GM18951 (cell line): ENCODE data around the gene DBF4B.
"Not testable (repeated sequence)": the region's sequence is repeated elsewhere in the genome, so short reads cannot be mapped to it uniquely, and the experiment has no call there.

Source experiments
- POLR2A ChIP-seq: IDR thresholded peaks from 4 replicates; pipeline ENCODE4 v1.6.1; 2011; ENCODE audit warnings: mild to moderate bottlenecking; ENCODE audit not compliant: insufficient read length, insufficient read depth; ENCODE audit errors: extremely low read depth
- in situ Hi-C: fragments of 300-500 bp; cut with MboI; formaldehyde crosslinking; loops from one replicate; pipeline ENCODE4 v1.12.0; 2022; ENCODE audit warnings: low sequenced_read_pairs, mixed read lengths, inconsistent platforms; ENCODE audit not compliant: unreplicated experiment

DBF4B gene, protein sequence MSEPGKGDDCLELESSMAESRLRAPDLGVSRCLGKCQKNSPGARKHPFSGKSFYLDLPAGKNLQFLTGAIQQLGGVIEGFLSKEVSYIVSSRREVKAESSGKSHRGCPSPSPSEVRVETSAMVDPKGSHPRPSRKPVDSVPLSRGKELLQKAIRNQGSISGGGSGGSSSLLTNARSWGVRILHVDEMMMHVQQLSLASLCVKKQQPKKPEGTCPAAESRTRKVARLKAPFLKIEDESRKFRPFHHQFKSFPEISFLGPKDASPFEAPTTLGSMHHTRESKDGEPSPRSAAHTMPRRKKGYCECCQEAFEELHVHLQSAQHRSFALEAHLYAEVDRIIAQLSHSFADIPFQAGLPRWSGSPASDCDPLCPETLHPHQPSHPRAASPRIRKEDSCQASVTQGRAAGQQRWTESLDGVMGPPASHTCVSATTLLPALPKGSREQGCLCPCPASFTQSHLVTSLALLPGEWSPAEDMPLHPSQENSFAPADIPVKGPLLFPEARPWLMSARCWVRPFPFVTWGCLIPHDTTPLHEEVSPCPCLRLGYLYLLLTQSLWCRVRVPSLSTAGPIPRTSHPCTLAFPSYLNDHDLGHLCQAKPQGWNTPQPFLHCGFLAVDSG

DNA sequence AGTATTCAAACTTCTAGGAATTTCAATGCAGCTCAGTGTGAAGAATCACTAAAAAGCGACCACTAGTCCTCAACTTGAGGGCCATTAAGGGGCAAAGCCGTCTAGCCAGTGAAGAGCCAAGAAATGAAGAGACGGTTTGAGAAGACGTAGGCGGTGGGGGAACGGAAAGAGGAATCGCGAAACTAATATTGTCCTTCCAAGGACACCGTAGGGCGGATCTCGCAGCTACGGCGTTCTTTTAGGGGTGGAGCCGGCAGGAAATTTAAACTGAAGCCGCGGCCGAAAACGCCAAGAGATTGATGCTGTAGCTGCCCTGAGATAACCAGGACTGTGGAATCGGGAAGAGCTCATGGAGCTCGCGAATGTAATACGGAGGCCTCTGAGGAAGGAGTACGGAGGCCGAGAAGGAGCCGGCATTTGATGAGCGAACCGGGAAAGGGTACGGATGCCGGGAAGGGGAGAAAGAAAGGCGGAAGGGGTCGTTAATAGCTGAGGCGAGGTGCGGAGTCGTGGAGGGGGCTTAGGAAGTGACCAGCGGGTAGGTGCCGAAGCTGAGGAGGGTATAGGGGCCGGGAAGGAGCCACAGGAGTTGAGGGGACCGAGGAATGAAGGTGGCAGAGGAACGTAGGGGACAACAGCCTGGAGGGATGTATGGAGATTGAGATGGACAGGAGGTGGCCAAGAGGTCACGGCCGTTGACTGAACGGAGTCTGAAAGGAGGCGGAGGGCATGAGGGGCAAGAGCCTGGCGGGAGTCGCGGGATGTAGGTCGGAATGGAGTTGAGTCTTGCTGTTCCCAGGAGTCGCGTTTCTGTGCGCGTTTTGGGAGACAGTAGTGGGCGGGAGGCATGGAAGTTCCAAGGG is at the start of gene DBF4B:
DBF4B (plus strand) TSS at position 265 of the 863 bp plus-strand sequence; CDS start at position 421, 156 bp downstream.
- peak; percentile 63 for TF ChIP-seq POLR2A
- in situ Hi-C loops: no loop called here

DNA sequence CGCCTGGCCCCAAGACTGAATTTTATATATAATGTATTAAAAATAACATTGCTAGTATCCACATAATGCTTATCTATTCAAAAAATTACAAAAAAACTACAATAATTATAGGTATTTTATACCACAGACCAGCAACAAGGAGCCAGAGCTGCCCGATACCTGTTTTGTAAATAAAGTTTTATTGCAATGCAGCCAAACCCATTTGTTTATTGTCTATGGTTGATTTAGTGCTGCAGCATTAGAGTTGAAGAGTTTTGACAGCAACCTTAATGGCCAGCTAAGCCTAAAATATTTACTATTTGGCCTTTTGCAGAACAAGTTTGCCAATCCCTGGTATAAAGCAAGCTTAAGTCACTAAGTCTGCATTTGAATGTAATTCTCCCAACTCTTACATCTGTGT is 46.6 kb upstream of the DBF4B start:
- in situ Hi-C loops: no loop called here
- TF ChIP-seq POLR2A: no peak

DNA sequence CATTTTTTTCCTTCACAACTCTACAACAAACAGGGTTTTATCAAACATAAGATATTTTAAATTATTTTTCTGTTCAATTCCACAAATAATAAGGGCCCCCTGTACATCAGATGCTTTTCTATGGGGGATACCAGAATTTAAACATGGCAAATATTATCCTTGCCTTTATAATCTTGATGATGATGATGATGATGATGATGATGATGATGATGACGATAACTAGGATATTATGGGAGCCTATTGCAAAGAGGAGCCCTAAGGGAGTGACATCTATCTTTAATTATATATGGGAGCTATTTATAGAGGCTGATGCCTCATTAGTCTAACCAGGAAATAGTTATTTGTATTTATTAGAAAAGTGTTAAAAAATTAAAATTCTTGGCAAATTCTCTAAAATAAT is 45.4 kb upstream of the DBF4B start:
- in situ Hi-C loops: no loop called here
- no peak for TF ChIP-seq POLR2A

DNA sequence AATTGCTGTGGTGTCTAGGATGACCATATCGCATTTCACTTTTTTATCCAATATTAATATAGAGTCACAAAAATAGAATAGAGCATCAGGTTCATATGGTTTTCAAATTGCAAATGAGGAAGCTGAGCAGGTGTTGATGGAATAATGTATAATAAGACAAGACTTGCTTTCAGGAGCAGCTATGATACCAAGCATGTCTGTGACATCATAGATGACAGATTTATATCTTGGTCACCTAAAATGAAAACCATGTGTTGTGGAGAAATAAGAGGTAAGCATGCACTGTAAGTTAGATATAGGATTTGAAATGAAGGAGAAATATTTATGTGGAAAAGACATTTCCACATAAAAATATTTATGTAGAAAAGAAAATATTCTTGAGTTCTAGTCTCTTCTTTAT is 43.6 kb upstream of the DBF4B start:
- in situ Hi-C loops: no loop called here
- no peak for TF ChIP-seq POLR2A

DNA sequence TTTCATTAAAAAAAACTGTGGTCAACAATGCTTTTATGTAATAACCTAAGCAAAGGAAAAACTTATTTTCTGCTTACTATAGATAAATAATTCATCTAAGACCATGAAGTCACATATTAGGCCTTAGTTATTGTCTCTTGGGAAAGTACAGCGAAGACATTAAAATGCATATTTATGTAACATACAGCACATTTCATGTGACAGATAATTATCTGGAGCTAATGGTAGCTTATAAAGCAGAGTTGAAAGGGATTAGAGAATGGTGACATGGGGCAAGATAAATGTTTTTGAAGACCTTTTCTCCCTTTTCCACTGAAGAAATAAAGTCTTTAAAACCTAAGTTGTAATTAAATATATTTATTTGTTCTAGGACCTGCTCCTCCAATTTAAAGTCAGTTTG is 42.5 kb upstream of the DBF4B start:
- in situ Hi-C loops: no loop called here

DNA sequence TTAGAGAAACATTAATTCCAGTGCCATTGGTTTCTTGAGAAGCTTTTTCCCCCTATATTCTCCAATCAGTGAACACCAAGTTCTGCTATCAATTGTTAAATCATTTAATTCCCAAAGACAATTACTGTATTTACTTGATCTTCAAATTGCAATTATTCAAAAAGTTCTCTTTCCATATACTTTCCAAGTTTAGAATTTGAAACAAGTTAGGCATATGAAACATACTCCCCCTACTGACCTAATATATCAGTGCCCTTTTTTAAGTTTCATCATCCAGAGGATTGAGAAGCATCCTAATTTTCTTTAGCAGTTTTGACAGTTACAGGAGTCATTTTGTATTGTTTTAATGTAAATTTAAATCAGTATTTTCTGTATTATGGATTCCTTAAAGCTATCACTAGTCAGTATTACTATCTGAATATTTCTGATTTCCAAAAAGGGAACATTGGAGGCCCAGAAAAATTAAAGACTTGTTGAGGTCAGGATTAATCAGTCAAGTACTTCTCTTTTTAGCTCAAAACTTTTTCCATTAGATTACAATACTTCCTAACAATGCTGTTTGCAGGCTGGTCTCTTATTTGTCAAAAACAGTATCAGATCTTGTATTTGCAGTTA is 35.9 kb upstream of the DBF4B start:
- in situ Hi-C loops: no loop called here
- TF ChIP-seq POLR2A: no peak

More for the DNA sequence above, 42.5 kb upstream of the DBF4B start:
- no peak for TF ChIP-seq POLR2A

DNA sequence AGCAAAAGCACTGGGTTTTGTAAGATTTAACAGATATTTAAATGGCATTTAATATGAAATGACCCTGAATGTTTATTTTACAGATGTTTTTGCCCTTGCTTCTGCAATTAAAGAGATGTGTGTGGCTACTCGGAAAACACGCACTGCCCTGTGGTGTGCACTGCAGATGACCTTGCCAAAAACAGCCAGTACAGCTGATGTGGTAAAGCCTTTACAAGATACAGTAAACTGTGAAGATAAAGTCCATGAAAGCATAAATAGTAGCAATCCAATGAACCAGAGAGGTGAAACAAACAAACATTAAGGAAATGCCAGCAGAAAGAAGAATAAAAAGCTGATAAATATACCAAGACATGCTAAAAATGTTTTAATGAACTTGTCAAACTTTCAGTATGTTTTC is 34.6 kb upstream of the DBF4B start:
- no peak for TF ChIP-seq POLR2A
- in situ Hi-C loops: no loop called here

DNA sequence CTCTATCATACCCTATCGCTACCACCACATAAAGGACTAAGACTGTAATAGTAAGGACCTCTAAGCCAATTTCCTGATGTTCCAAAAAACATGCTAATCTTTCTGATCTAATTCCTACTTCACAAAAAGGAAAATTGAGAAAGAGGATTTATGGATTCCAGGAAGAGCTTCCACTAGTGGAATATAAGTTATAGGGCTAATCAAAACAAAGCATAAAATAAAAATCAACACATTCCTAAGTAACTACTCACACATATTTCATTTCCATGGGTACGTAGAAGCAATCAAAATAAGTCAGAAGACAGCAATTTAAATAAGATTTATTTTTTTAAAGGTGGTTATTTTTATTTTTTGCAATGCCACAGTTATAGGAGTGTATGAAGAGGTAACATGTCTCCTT is 31.3 kb upstream of the DBF4B start:
- in situ Hi-C loops: no loop called here
- no peak for TF ChIP-seq POLR2A

DNA sequence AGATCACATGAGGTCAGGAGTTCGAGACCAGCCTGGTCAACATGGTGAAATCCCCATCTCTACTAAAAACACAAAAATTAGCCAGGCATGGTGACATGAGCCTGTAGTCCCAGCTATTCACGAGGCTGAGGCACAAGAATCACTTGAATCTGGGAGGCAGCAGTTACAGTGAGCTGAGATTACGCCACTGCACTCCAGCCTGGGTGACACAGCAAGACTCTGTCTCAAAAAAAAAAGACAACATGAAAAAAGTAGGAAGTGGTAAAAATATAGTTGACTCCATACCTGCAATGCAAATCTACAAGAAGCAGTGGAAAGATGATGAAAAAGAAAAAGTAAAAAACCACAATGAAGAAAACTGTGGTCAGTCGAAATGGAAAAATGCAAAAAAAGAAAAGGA is 25.2 kb upstream of the DBF4B start:
- in situ Hi-C loops: not testable (repeated sequence)

DNA sequence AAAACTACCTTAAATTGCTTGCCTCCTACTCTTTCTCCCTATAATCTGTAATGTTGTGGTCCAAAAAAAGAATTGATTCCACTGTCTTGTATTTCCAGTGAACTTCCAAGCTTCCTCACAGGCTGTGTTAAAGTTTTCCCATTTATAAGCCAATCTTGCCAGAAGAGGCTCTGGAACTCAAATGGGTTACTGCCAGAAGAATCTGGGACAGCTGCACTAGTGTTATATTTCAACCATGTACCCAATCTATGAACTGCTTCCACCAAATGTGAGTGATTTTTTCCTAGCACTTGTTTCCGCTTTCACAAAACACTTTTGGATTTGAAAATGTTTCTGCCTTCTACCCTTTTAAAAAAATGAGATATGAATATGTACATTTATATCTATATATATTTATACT is 20.7 kb upstream of the DBF4B start:
- in situ Hi-C loops: no loop called here
- no peak for TF ChIP-seq POLR2A

DNA sequence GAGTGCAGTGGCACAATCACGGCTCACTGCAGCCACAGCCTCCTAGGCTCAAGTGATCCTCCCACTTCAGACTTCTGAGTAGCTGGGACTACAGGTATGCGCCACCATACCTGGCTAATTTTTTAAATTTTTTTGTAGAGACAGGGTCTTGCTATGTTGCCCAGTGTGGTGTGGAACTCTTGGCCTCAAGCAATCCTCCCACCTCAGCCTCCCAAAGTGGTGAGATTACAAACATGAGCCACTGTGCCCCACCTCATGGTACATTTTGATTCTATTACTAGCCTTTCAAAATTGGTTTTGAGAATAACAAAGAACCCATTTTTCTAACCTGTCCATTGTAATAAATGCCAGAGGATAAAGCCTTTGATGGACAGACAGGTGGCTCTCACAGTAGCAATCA is 20.3 kb upstream of the DBF4B start:
- in situ Hi-C loops: no loop called here
- no peak for TF ChIP-seq POLR2A

DNA sequence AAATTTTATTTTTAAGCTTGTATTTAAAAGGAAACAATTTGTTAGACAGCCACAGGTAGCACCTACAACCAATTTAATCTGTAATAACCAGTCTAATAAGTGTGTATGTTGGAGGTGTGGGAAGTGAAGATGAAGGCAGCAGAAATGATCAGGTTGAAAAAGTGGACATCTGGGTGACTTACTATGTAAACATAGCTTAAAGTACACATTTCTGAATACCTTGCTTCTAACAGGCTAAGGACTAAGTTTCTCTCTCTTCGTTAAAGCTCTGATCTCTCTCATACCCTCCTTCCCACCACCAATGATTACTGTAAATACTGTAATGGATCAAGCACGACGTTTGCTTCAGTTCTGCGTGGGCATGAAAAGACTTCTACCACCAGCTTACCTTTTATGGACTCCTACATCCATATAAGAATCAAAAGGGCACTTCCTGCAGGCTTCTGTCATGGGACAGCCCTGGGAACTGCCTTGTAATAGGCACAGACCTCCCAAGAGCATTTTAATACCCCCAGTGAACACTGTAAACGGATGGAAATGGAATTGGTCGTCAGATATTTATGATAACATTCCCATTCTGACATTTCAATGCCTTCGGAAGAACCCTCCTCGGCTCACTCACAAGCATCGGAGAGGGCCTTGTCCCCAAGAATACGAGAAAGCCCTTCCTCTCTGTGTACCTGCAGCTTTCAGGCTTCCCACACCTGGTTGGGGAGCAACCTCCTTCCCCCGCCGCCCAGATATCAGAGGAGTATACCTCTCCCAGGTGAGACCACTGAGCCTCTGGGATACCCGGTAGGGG is 19.6 kb upstream of the DBF4B start:
- no peak for TF ChIP-seq POLR2A
- in situ Hi-C loops: no loop called here
